ENCODE measurements around the gene S100PBP. TPM values are rescaled to one million over a fixed set of nuclear protein-coding genes. Genes with fewer than 3 reads are reported as not detected.

Gene S100PBP
- total RNA-seq, 1 experiment from 2014 or later: 50.1 TPM

GRCh38 chr1:32828341-32828740, 10.9 kb downstream of the S100PBP start:
- Histone ChIP-seq H3K79me1 (ENCODE audit: insufficient read depth, low read depth, low read length, poor library complexity, severe bottlenecking) (no peaks in the 10 kb centered on the region), H3K4ac (ENCODE audit: low read depth, low read length) (no peak overlapping the region), H2BK15ac (ENCODE audit: low read depth, low read length) (no peak overlapping the region), H3K18ac (ENCODE audit: insufficient read length, low read depth, low read length) (no peak overlapping the region), H4K5ac (ENCODE audit: insufficient read length, low read depth, low read length) (no peak overlapping the region), H3K27ac (ENCODE audit: insufficient read length, low read depth, low read length) (no peak overlapping the region), H3K4me2 (ENCODE audit: insufficient read depth, insufficient read length, low read length) (no peak overlapping the region), H3K27me3 (ENCODE audit: insufficient read depth, low read length) (no peaks in the 10 kb centered on the region), H3K79me2 (ENCODE audit: insufficient read depth, low read length) (no peaks in the 10 kb centered on the region), H4K8ac (replicated peaks; ENCODE audit: insufficient read length, low read depth, low read length) (no peak overlapping the region), H4K20me1 (ENCODE audit: control insufficient read depth, insufficient read depth, insufficient read length) (no peaks in the 10 kb centered on the region), H3K14ac (ENCODE audit: insufficient read depth, low read length) (no peak overlapping the region), H3K9me3 (ENCODE audit: control insufficient read depth, low read depth, low read length) (no peaks in the 10 kb centered on the region), H3K4me1 (ENCODE audit: insufficient read depth, low read length) (no peaks in the 10 kb centered on the region), H3T11ph (ENCODE audit: low read length) (no peak overlapping the region), H3K9ac (ENCODE audit: extremely low read depth, insufficient read length, low read length) (no peak overlapping the region), H2BK12ac (ENCODE audit: insufficient read length, low read depth, low read length) (no peak overlapping the region), H3K23me2 (ENCODE audit: insufficient read length, low read depth, low read length, poor library complexity, severe bottlenecking) (no peaks in the 10 kb centered on the region), H4K91ac (ENCODE audit: insufficient read length, low read depth, low read length) (no peak overlapping the region), H3K56ac (ENCODE audit: insufficient read length, low read depth, low read length) (no peak overlapping the region), H2AFZ (ENCODE audit: low read length) (no peak overlapping the region), H2AK5ac (ENCODE audit: insufficient read length, low read length) (no peak overlapping the region), H2BK5ac (ENCODE audit: insufficient read length, low read length) (no peak overlapping the region), H2BK120ac (ENCODE audit: low read depth, low read length, poor library complexity, severe bottlenecking) (no peak overlapping the region), H3K23ac (ENCODE audit: insufficient read length, low read depth, low read length) (no peak overlapping the region), H2BK20ac (ENCODE audit: low read depth, low read length, poor library complexity, severe bottlenecking) (no peak overlapping the region)
- DNase-seq: no peak
- H3K9me3 Mint-ChIP-seq: no peaks in the 10 kb centered on the region
- no peaks in the 10 kb centered on the region for H3K27me3 Mint-ChIP-seq (ENCODE audit: low read depth)
- no CpG with 5 or more reads among the region's 7 CpGs for WGBS (ENCODE audit: extremely low coverage, insufficient read length, low lambda C conversion rate)
- peak; percentile 41; the same call in 2 of the 3 replicates for TF ChIP-seq CTCF (conservative IDR thresholded peaks at IDR 0.05)
- no peak overlapping the region for H3K4me3 Mint-ChIP-seq
- H3K36me3 Mint-ChIP-seq (ENCODE audit: insufficient read depth in 1 of 3, low read depth in 3 of 3): peaks cover 15 to 75% (median 74%) of the 10 kb centered on the region in 3 experiments; a peak in 6 of 7 replicates
- H3K4me1 Mint-ChIP-seq: no peaks in the 10 kb centered on the region
- no peak overlapping the region; a peak in 1 of 7 replicates for H3K27ac Mint-ChIP-seq
